ENCODE data around the gene METAP1D.

METAP1D gene

GRCh38 chr2:171999604-172000469 lies at the start of gene METAP1D:
METAP1D (plus strand) TSS chr2:171999953; CDS start chr2:171999970, 17 bp downstream.
- Histone ChIP-seq H3K27me3 (no peaks in the 10 kb centered on the region), H3K4me1 (peaks cover 19% of the 10 kb centered on the region)
- TF ChIP-seq Cebpa-rat (IDR thresholded peaks at IDR 0.05): no peak

GRCh38 chr2:171952276-171952675 lies 47.5 kb upstream of the METAP1D start:
- TF ChIP-seq Cebpa-rat (IDR thresholded peaks at IDR 0.05): no peak
- Histone ChIP-seq H3K4me3 (no peak overlapping the region), H3K36me3 (peaks cover 82% of the 10 kb centered on the region), H3K4me2 (no peak overlapping the region), H4K20me1 (peaks cover 45% of the 10 kb centered on the region), H3K9ac (no peak overlapping the region), H3K4me1 (no peaks in the 10 kb centered on the region), H3K9me3 (no peaks in the 10 kb centered on the region), H3K27me3 (no peaks in the 10 kb centered on the region), H3K27ac (no peak overlapping the region)

More at GRCh38 chr2:171999604-172000469, at the start of gene METAP1D:
- H3K27ac ChIP-seq: peak within 1 kb of the TSS; percentile 69
- peak within 1 kb of the TSS; percentile 83 for H3K4me2 ChIP-seq
- peak within 1 kb of the TSS; percentile 78 for H3K9ac ChIP-seq
- no peaks in the 10 kb centered on the region for H4K20me1 ChIP-seq
- no peaks in the 10 kb centered on the region for H3K9me3 ChIP-seq
- no peaks in the 10 kb centered on the region for H3K36me3 ChIP-seq
- peak within 1 kb of the TSS; percentile 70 for H3K4me3 ChIP-seq

- Histone ChIP-seq H3K9me3 (no peaks in the 10 kb centered on the region), H4K20me1 (peaks cover 42% of the 10 kb centered on the region), H3K36me3 (peaks cover 79% of the 10 kb centered on the region), H3K9ac (no peak overlapping the region), H3K27ac (no peak overlapping the region), H3K4me1 (no peaks in the 10 kb centered on the region), H3K4me2 (no peak overlapping the region), H3K4me3 (no peak overlapping the region), H3K27me3 (no peaks in the 10 kb centered on the region)
- no peak for TF ChIP-seq Cebpa-rat (IDR thresholded peaks at IDR 0.05)
Measured at GRCh38 chr2:171952748-171953147, 47.0 kb upstream of the METAP1D start.

- no peaks in the 10 kb centered on the region for H3K9me3 ChIP-seq
- H3K4me1 ChIP-seq: no peaks in the 10 kb centered on the region
- no peak overlapping the region for H3K4me2 ChIP-seq
- peaks cover 73% of the 10 kb centered on the region for H3K36me3 ChIP-seq
- no peak overlapping the region for H3K27ac ChIP-seq
- no peaks in the 10 kb centered on the region for H3K27me3 ChIP-seq
- no peak for TF ChIP-seq Cebpa-rat (IDR thresholded peaks at IDR 0.05)
- H3K4me3 ChIP-seq: no peak overlapping the region
- no peak overlapping the region for H3K9ac ChIP-seq
- peaks cover 38% of the 10 kb centered on the region for H4K20me1 ChIP-seq
Measured at GRCh38 chr2:171956135-171956825, 43.5 kb upstream of the METAP1D start.

- Histone ChIP-seq H3K27ac (no peak overlapping the region), H3K4me2 (no peak overlapping the region)
Measured at GRCh38 chr2:171957061-171957460, 42.7 kb upstream of the METAP1D start.

GRCh38 chr2:171958475-171958874 lies 41.3 kb upstream of the METAP1D start:
- H3K9ac ChIP-seq: no peak overlapping the region
- no peak for TF ChIP-seq Cebpa-rat (IDR thresholded peaks at IDR 0.05)

More at GRCh38 chr2:171957061-171957460, 42.7 kb upstream of the METAP1D start:
- TF ChIP-seq Cebpa-rat (IDR thresholded peaks at IDR 0.05): no peak
- Histone ChIP-seq H3K36me3 (peaks cover 73% of the 10 kb centered on the region), H4K20me1 (peaks cover 30% of the 10 kb centered on the region), H3K9me3 (no peaks in the 10 kb centered on the region), H3K4me1 (no peaks in the 10 kb centered on the region), H3K27me3 (no peaks in the 10 kb centered on the region), H3K9ac (no peak overlapping the region), H3K4me3 (no peak overlapping the region)

GRCh38 chr2:171959998-171960397 lies 39.8 kb upstream of the METAP1D start:
- Histone ChIP-seq H3K27ac (no peak overlapping the region), H3K4me2 (no peak overlapping the region), H3K9ac (no peak overlapping the region), H3K9me3 (no peaks in the 10 kb centered on the region), H3K4me3 (no peak overlapping the region), H3K36me3 (peaks cover 49% of the 10 kb centered on the region), H4K20me1 (peaks cover 34% of the 10 kb centered on the region; the same call in 1 of the 2 replicates), H3K4me1 (no peaks in the 10 kb centered on the region), H3K27me3 (no peaks in the 10 kb centered on the region)
- no peak for TF ChIP-seq Cebpa-rat (IDR thresholded peaks at IDR 0.05)

More at GRCh38 chr2:171958475-171958874, 41.3 kb upstream of the METAP1D start:
- no peak overlapping the region for H3K27ac ChIP-seq
- H3K27me3 ChIP-seq: no peaks in the 10 kb centered on the region
- H3K4me2 ChIP-seq: no peak overlapping the region
- peaks cover 26% of the 10 kb centered on the region; the same call in 1 of the 2 replicates for H4K20me1 ChIP-seq
- H3K4me1 ChIP-seq: no peaks in the 10 kb centered on the region
- H3K9me3 ChIP-seq: no peaks in the 10 kb centered on the region
- H3K4me3 ChIP-seq: no peak overlapping the region
- H3K36me3 ChIP-seq: peaks cover 64% of the 10 kb centered on the region

GRCh38 chr2:171960570-171960969 lies 39.2 kb upstream of the METAP1D start:
- no peak overlapping the region for H3K4me2 ChIP-seq
- H3K36me3 ChIP-seq: peaks cover 44% of the 10 kb centered on the region
- no peaks in the 10 kb centered on the region for H3K9me3 ChIP-seq
- H3K4me1 ChIP-seq: no peaks in the 10 kb centered on the region
- H3K27me3 ChIP-seq: no peaks in the 10 kb centered on the region
- no peak overlapping the region for H3K4me3 ChIP-seq
- H3K9ac ChIP-seq: no peak overlapping the region
- peaks cover 37% of the 10 kb centered on the region; the same call in 1 of the 2 replicates for H4K20me1 ChIP-seq
- no peak overlapping the region for H3K27ac ChIP-seq
- no peak for TF ChIP-seq Cebpa-rat (IDR thresholded peaks at IDR 0.05)

GRCh38 chr2:171963198-171963597 lies 36.6 kb upstream of the METAP1D start:
- H3K36me3 ChIP-seq: peaks cover 46% of the 10 kb centered on the region
- no peak for TF ChIP-seq Cebpa-rat (IDR thresholded peaks at IDR 0.05)
- H4K20me1 ChIP-seq: peaks cover 29% of the 10 kb centered on the region; the same call in 1 of the 2 replicates
- H3K4me3 ChIP-seq: no peak overlapping the region
- H3K4me1 ChIP-seq: no peaks in the 10 kb centered on the region
- H3K27me3 ChIP-seq: no peaks in the 10 kb centered on the region
- no peaks in the 10 kb centered on the region for H3K9me3 ChIP-seq
- no peak overlapping the region for H3K9ac ChIP-seq
- H3K27ac ChIP-seq: no peak overlapping the region
- no peak overlapping the region for H3K4me2 ChIP-seq

- TF ChIP-seq Cebpa-rat (IDR thresholded peaks at IDR 0.05): no peak
- Histone ChIP-seq H3K9me3 (no peaks in the 10 kb centered on the region), H4K20me1 (peaks cover 27% of the 10 kb centered on the region; the same call in 1 of the 2 replicates), H3K27me3 (no peaks in the 10 kb centered on the region), H3K4me1 (no peaks in the 10 kb centered on the region), H3K4me3 (no peak overlapping the region), H3K4me2 (no peak overlapping the region), H3K36me3 (peaks cover 49% of the 10 kb centered on the region), H3K27ac (no peak overlapping the region), H3K9ac (no peak overlapping the region)
Measured at GRCh38 chr2:171964308-171964707, 35.4 kb upstream of the METAP1D start.
